A549 treated with ZK216348 at 1 μM for 4 hours (cell line): ENCODE data around the gene ATP11C. TPM values are rescaled to one million over a fixed set of nuclear protein-coding genes. Genes with fewer than 3 reads are reported as not detected.

Experiments
- total RNA-seq: library from RNA; stranded (reverse); fragments of 200-300 nt; extraction: Qiagen RNA extraction; gene quantifications from 5 replicates; pipeline ENCODE4 v1.2.3, GENCODE V29; 2022; ENCODE audit warnings: low read depth

The ATP11C gene
- total RNA-seq, result 4.9 to 19.6 TPM (median 11.6 TPM) in 5 replicates

GRCh38 chrX:139932901-139933796, at the start of gene ATP11C:
Gene ATP11C, minus strand, starts transcription at chrX:139933053. Its CDS starts 1,011 bp downstream, at chrX:139932042.

GRCh38 chrX:139965421-139965820, 32.6 kb upstream of the ATP11C start, which contains the start of gene CXorf66:
Gene CXorf66, minus strand, starts transcription at chrX:139965521. Its CDS starts 25 bp downstream, at chrX:139965496.

GRCh38 chrX:139708067-139708466, 224.8 kb downstream of the ATP11C start, which contains the start of gene MCF2:
Gene MCF2, minus strand, starts transcription at chrX:139708167. Its CDS starts 56,423 bp downstream, at chrX:139651744.

Other genes with a start within 250 kb of the ATP11C start
- gene MCF2, start 224.9 kb downstream of the ATP11C start, total RNA-seq, result not detected in 5 replicates
- gene CXorf66, start 32.5 kb upstream of the ATP11C start, total RNA-seq, result not detected in 5 replicates